GM18873 (cell line): Measurements from ENCODE around the gene SHKBP1.

Experiments
- ATAC-seq: cut with Tn5 transposase; IDR thresholded peaks from one replicate; pipeline ENCODE4 v1.9.1; 2021; ENCODE audit warnings: mild to moderate bottlenecking, moderate library complexity, moderate number of reproducible peaks; ENCODE audit not compliant: unreplicated experiment, low FRiP score

SHKBP1 gene

DNA sequence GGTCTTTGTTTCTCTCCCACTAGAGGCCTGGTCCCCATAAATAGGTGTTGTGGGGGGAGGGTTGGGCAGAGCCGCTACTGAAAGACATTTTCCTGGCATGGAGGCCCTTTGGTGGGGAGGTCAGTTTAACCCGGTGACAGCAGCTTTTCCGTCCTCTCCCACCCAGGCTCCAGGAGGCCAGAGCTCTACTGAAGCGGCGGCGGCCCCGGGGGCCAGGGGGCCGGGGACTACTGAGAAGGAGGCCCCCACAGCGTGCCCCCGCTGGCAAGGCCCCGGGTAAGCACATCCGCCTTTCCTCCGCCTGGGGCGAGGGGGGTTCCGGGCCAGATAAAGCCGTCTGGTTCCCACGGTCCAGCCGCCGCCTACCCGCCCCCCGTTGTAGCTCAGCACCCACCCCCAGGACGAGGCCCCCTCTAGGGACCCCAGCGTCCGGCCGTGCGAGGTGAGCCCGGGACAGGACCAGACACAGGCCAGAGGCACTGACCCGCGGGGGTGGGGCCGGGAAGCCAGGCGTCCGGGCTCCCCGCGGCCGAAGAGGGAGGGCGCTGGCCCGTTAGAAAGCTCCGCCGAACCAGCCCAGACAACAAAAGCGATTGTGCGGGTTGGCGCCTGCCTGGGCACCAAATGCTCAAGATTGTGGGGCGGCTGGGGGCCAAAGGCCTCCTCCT is 23.4 kb downstream of the SHKBP1 start:
- ATAC-seq = no peak

DNA sequence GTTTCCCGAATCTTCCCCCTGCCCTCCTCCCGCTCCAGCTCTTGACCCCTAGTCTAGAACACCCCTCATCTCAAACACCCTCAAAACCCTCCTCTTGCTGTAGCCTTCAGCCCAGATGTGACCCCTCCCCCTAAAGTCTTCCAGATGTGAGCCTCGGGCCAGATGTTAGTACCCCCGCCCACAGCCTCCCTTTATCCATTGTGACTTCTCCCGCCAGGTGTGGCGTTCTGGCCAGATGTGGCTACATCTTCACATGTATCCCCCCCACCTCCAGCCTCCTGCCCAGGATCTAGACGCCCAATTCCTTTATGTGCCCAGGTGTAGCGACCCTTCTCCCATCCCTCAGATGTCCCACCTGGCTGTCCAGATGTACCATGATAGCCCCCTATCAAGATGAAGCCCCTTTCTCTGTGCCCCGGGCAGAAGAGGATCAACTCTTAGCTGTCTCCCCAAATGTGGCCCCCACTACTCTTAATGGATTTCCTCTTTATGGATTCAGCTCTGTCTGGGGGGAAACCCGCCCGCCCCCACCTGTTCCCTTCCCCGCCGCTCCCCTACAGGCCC is 24.0 kb downstream of the SHKBP1 start:
- ATAC-seq = no peak

DNA sequence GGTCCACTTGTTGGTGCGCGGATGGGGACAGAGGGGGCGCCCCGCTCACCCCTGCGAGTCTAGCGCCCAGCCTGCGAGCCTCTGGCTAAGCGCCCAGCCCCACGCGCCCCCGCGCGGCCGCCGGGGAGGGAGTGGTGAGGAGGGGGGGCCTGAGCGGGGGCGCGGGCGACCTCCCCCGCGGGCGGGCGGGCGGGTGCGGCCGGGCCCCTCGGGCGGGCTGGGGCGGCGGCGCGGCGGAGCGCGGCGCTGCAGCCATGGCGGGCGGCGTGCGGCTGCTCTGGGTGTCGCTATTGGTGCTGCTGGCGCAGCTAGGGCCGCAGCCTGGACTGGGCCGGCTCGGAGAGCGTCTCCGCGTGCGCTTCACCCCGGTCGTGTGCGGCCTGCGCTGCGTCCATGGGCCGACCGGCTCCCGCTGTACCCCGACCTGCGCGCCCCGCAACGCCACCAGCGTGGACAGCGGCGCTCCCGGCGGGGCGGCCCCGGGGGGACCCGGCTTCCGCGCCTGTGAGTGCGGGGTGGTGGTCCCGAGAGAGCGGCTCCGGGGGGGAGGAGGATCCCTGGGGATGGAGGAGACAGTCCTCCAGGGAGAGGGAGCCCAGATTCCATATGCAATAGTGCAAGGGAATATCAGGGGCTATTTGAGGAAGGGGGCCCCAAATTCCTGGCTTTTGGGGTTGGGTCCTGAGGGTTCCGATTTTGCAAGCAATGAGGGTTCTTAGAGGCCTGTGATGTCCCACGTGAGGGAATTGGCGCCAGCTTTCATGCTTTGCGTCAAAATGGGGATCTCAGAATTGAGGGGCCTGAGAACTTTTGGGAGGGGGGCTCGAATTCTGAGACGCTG is 24.7 kb downstream of the SHKBP1 start, which contains the start of gene LTBP4:
LTBP4 (plus strand) TSS at position 236 of the 841 bp plus-strand sequence; CDS start at position 255, 19 bp downstream.
- ATAC-seq = no peak

DNA sequence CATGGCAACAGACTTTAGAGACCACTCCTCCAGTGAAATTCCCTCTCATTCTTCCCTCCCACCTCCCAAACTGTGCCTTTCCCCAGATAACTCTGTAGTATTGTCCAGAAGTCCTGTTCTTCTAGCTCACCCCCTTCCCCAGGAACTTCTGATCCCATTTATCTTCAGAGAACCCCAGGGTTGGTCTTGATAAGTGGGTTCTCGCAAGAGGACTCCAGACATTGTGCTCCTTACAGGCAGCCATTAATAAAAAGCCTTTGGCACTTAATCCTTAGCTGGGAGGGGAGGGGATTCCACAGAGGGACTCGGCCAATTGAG is 26.4 kb downstream of the SHKBP1 start:
- no peak for ATAC-seq

DNA sequence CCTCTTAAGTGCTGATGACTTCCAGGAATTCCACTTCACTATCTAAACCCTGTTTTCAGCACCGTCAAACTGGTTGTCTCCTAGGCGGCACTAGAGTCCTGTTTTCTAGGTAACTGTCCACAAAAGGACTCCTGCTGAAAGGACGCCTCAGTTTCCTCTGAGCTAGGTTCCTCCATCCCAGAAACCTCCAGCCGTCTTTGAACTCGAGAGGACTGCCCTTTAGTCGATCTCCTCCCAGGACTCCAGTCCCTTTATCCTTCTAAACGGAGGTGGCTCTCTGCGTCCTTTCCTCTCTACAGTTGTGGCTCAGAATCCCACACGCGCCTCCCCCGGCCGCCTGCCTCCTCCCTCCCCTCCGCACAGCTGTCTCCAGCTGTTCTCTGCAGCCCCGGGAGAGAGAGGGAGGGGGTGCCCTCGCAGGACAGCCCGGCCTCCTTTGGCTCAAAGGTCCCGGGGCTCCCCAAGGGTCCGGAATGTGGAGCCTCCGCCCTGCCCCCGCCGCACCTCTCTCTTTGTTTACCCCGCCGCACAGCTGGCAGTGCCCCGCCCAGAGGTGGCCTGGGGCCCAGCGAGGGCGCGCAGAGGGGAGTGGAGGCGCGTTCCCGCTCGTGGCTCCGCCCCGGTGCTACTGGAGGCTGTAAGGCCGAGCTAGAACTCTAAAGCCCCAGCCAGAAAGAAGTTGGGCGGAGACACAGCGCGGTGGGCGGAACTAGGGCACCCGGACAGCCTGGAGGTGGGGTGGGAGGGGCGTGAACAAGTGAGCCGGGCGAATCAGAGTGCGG is 26.9 kb downstream of the SHKBP1 start:
- ATAC-seq = peak; percentile 65

DNA sequence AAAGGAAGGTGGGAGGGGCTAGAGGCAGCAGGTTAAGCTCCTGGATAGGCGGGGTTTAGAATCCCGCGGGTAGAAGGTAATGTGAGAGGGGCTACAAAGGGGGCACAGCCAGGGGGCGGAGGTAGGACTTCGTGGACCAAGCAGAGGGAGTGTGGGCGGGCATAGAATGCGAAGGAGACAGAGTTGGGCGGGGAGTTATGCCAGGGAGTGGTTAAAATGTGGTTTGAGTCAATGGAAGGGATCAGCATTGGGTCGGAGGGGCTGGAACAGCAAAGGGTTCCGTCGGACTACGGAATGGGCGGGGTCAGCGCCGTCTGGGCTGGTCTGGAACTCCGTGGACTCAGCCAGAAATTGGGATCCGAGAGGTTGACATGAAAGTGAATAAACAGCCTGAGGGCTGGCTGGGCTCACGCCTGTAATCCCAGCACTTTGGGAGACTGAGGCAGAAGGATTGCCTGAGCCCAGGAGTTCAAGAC is 27.5 kb downstream of the SHKBP1 start:
- ATAC-seq = no peak

DNA sequence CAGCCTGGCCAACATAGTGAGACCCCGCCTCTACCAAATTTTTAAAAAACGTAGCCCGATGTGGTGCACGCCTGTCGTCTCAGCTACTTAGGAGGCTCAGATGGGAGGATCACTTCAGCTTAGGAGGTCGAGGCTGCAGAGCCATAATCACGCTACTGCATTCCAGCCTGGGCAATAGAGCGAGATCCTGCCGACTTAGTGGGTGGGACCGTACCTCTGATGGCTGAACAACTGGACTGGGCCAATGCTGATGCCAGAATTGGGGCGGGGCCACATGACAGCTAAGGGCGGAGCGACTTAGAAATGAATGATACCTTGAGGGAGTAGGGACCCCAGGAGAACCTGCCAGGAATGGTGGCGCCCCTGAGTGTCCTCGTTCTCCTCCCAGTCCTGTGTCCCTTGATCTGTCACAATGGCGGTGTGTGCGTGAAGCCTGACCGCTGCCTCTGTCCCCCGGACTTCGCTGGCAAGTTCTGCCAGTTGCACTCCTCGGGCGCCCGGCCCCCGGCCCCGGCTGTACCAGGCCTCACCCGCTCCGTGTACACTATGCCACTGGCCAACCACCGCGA is 28.1 kb downstream of the SHKBP1 start:
- no peak for ATAC-seq

DNA sequence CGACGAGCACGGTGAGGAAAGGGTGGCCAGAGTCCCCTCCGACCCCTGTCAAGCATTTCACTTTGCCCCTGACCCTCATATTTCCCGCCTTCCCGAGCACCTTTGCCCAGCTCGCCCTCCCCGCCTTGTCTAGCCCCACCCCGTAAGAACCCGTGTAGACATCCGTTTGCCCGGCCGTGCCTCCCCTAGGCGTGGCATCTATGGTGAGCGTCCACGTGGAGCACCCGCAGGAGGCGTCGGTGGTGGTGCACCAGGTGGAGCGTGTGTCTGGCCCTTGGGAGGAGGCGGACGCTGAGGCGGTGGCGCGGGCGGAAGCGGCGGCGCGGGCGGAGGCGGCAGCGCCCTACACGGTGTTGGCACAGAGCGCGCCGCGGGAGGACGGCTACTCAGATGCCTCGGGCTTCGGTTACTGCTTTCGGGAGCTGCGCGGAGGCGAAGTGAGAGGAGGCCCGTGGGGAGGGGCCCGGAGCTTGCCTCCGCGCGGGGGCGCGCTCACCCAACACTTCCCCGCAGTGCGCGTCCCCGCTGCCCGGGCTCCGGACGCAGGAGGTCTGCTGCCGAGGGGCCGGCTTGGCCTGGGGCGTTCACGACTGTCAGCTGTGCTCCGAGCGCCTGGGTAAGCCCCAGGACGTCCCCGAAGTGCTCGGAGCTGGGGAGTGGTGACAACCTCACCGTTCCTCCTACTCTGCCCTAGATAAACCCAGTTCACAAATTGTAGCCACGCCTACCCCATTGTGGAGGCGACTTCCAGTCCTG is 28.7 kb downstream of the SHKBP1 start:
- no peak for ATAC-seq

DNA sequence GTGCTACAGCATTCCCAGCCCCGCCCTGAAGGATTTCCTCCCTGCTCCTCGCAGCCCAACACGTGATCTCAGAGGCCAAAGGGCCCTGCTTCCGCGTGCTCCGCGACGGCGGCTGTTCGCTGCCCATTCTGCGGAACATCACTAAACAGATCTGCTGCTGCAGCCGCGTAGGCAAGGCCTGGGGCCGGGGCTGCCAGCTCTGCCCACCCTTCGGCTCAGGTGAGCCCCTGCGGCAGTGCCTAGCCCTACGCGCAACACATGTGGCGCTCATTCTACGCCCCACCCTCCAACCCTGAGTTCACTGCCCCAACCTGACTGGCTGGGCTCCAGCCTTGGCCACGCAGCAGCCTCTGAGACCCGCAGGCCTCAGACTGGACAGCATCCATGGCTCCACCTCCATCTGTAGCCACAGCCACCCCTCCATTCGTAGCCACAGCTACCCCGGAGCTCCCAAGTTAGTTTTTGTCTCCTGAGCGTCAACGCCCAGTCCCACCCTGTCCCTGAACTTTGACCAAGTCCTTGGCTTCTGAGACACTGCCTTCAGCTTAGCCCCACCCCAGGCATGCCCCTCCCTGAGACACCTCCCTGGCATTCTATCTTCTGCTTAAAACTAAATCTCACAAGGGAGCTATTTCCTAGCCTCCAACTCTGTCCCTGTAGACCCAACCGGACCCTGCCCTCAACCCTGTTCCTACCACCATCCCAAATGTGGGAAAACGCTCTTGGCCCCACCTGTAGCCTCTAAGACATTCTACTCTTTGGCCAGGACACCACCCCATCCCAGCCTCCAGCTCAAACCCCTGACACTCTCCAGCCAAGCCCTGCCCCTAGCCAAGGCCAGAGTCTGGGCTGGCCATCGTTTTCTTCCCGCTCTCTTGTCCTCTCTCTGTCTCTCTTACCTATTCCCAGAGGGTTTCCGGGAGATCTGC is 30.9 kb downstream of the SHKBP1 start:
- no peak for ATAC-seq

DNA sequence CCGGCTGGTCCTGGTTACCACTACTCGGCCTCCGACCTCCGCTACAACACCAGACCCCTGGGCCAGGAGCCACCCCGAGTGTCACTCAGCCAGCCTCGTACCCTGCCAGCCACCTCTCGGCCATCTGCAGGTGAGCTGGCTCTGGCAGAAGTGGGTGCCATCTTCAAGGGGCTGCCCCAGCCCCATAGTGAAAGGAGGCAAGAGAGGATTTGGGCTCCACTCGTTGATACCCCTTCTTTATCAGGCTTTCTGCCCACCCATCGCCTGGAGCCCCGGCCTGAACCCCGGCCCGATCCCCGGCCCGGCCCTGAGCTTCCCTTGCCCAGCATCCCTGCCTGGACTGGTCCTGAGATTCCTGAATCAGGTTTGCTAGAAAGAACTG is 31.6 kb downstream of the SHKBP1 start:
- ATAC-seq = no peak

DNA sequence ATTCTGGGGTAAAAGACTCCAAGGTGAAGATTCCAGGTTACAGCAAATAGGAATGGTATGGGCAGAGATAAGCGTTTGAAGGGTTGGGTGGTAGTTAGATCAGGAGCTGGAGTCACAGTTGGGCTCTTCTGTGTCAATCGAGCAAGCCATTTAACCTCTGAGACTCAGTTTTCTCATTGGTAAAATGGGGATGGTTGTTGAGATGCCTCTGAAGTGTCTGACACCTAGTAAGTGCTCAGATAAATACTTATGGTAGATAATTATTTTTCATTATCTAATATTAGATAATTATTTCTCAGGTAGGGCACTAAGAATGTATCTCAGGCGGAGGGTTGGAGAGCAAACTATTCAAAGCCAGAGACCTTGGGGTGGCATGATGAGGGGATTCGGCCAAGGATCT is 32.3 kb downstream of the SHKBP1 start:
- ATAC-seq = no peak

DNA sequence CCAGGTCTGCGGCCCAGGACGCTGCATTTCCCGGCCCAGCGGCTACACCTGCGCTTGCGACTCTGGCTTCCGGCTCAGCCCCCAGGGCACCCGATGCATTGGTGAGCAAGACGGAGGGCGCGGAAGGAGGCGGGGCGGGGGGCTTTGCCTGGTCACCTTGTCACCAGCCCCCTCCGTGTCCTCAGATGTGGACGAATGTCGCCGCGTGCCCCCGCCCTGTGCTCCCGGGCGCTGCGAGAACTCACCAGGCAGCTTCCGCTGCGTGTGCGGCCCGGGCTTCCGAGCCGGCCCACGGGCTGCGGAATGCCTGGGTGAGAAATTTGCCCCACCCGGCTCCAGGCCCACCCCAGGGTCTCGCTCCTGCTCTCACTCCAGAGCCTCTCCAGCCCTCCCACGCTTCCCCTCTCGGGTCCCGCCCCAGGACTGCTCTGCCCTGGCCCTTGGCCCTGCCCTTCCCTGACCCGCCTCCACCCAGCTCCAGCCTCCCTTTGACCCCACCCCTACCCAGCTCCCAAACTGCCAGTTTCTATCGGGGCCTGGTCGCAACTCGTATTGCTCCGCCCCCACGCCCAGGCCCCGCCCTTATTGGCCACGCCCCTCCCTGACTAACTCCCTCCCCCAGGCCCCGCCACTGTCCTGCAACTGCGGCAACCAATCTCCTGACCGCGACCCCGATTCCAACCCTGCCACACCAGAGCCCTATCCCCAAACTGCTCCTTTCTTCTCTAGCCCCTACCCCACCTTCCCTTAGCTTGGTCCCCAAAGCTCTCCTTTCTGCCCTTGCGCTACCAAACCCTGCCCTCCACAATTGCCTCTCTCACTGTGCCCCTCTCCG is 33.1 kb downstream of the SHKBP1 start:
- ATAC-seq = no peak

DNA sequence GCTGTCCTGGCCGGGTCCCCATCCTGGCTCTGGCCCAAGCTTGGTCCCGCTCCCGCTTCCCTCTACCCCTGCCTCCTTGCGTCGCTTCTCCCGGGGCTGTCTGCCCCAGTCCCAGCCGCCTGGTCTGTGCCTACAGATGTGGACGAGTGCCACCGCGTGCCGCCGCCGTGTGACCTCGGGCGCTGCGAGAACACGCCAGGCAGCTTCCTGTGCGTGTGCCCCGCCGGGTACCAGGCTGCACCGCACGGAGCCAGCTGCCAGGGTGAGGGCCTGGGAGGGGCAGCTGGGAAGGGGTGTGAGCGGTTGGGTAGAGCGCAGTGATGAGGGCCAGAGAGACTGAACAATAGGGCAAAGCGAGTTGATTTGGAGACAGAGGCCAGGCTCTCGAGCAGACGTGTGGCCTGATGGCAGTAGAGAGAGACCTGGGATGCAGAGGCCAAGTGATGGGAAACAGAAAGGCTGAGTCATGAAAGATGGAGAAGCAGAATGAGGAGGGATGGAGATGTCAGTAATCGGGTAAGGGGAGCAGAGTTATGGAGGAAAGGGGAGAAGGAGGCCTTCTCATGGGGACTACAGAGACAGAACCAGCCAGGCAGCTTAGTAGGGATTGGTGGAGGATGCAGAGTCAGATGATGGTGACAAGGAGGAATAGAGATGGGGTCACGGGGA is 33.9 kb downstream of the SHKBP1 start:
- no peak for ATAC-seq

DNA sequence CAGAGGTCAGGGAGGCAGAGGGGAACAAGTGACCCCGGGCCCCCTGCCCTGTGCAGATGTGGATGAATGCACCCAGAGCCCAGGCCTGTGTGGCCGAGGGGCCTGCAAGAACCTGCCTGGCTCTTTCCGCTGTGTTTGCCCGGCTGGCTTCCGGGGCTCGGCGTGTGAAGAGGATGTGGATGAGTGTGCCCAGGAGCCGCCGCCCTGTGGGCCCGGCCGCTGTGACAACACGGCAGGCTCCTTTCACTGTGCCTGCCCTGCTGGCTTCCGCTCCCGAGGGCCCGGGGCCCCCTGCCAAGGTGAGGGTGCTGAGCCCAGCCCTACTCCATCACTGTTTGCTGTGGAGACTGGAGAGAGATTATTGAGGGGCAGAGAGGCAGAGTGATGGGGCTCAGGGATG is 34.4 kb downstream of the SHKBP1 start:
- ATAC-seq = no peak

DNA sequence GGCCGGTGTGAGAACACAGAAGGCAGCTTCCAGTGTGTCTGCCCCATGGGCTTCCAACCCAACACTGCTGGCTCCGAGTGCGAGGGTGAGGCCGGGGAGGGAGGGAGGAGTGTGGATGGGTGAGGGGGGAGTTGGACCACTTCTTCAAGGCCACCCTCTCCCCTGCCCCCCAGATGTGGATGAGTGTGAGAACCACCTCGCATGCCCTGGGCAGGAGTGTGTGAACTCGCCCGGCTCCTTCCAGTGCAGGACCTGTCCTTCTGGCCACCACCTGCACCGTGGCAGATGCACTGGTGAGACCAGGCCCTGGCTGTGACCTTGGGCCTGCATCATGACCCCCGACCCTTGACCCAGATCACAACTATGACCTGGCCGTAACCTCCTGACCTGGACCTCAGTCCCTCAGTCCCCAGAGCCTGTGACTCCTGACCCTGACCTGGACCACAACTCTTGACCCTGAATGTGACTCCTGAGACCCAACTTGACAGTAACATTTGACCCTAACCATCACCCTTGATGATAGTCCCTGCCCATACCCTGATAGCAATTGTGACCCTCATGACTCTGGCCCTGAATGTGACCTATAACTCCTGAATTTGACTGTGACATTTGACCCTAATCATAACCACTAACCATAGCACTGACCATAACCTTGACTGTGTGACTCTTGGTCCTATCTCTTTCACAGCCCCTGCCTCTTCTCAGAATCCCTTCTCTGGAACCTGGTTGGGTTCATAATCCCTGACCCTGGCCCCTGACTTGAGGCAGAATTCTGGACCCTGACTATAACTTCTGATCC is 35.4 kb downstream of the SHKBP1 start:
- no peak for ATAC-seq

DNA sequence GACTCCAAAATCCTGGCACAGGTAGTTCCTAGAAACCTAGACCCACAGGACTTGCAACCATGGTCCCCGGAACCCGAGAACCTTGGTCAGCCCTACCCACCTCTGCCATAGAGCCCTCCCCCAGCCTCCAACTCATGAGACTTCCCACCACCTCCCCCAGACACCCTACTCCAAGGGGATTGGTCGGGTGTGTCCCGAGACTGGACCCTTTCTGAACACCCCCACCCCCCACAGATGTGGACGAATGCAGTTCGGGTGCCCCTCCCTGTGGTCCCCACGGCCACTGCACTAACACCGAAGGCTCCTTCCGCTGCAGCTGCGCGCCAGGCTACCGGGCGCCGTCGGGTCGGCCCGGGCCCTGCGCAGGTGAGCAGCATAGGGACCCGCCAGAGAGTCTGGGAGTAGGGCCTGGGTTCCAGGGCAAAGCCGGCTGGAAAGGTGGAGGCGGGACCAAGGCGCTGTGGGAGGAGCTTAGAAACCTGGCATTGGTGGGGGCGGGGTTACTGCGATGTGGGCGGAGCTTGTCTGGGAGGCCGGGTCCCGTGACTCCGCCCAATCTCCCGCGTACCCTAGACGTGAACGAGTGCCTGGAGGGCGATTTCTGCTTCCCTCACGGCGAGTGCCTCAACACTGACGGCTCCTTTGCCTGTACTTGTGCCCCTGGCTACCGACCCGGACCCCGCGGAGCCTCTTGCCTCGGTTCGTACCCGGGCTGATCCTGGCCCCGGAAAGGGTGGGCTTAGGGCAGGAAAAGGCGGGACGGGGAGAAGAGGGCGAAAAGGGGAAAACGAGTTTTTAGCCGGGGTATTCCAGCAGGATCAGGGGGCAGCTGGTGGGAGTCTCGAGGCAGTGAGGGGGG is 36.4 kb downstream of the SHKBP1 start:
- no peak for ATAC-seq
